Thoracic aorta (tissue), 2 donors: ENCODE data around the gene KMT2E. TPM values are rescaled to one million over a fixed set of nuclear protein-coding genes. Genes with fewer than 3 reads are reported as not detected.

ENCODE experiments used
- ATAC-seq: fragments of 150-250 bp; one replicate; pipeline ENCODE4 v1.8.0; 2017; ENCODE audit warnings: low read depth; ENCODE audit not compliant: insufficient number of reproducible peaks, low FRiP score
- DNase-seq: peaks from one replicate; pipeline ENCODE4 v3.0.0-alpha.2; 2020; ENCODE audit warnings: low spot score
- H3K27ac ChIP-seq, 2 donors: fragments of 200-600 bp; sonication (generic); 1 replicate in 1 of 2; 2 replicates in 1 of 2; pipeline ENCODE4 v1.5.1; 2016; ENCODE audit warnings: mild to moderate bottlenecking in 2 of 2, moderate library complexity in 2 of 2
- H3K27me3 ChIP-seq: fragments of 200-600 bp; sonication (generic); replicated peaks from 2 replicates; pipeline ENCODE4 v1.6.0; 2016; ENCODE audit warnings: mild to moderate bottlenecking; ENCODE audit not compliant: insufficient read depth
- H3K36me3 ChIP-seq: fragments of 200-600 bp; sonication (generic); one replicate; pipeline ENCODE4 v1.5.1; 2016
- H3K4me1 ChIP-seq, 2 donors: fragments of 200-600 bp; sonication (generic); 1 replicate in 1 of 2; 2 replicates in 1 of 2; pipeline versions ENCODE4 v1.5.1 to v1.6.0; 2016; ENCODE audit warnings: low read depth in 2 of 2, mild to moderate bottlenecking in 1 of 2; ENCODE audit not compliant: control insufficient read depth in 1 of 2
- H3K4me3 ChIP-seq: fragments of 200-600 bp; sonication (generic); 2 replicates; pipeline ENCODE4 v1.5.1; 2016; ENCODE audit warnings: mild to moderate bottlenecking
- H3K9me3 ChIP-seq: fragments of 200-600 bp; sonication (generic); 2 replicates; pipeline ENCODE4 v1.5.1; 2016
- CTCF ChIP-seq: fragments of 200-600 bp; sonication (generic); IDR thresholded peaks from one replicate; pipeline ENCODE4 v1.5.1; 2019; ENCODE audit warnings: antibody characterized with exemption
- total RNA-seq, 2 donors: library from RNA; depleted of rRNA; stranded (reverse); fragments of >200 nt; gene quantifications; one replicate each; pipeline versions ENCODE4 v1.1.0 to v1.2.3, GENCODE V29; 2016

KMT2E gene
- total RNA-seq, 2 donors from 2014 or later, result 139 to 140 TPM

- Histone ChIP-seq H3K36me3 (no peaks in the 10 kb centered on the region), H3K9me3 (no peaks in the 10 kb centered on the region), H3K4me1 (peaks cover 37 to 83% of the 10 kb centered on the region in 2 donors), H3K27me3 (no peaks in the 10 kb centered on the region), H3K27ac (peak overlapping the region; percentile 6 to 41), H3K4me3 (no peak overlapping the region)
- ATAC-seq, result no peak
- no peak for DNase-seq
- TF ChIP-seq CTCF, result no peak
These were observed 46.4 kb upstream of the KMT2E start for GRCh38 chr7:104967595-104967994.

GRCh38 chr7:104968648-104969047 lies 45.4 kb upstream of the KMT2E start:
- Histone ChIP-seq H3K36me3 (no peaks in the 10 kb centered on the region), H3K27ac (peak overlapping the region; percentile 14 to 41), H3K9me3 (no peaks in the 10 kb centered on the region), H3K4me3 (no peak overlapping the region), H3K4me1 (peaks cover 38 to 82% of the 10 kb centered on the region in 2 donors), H3K27me3 (no peaks in the 10 kb centered on the region)
- no peak for TF ChIP-seq CTCF
- DNase-seq, result no peak
- ATAC-seq, result no peak

- DNase-seq (no peak), ATAC-seq (no peak)
- H3K36me3 ChIP-seq, result no peaks in the 10 kb centered on the region
- H3K4me3 ChIP-seq, result no peak overlapping the region
- H3K4me1 ChIP-seq, result peaks cover 39 to 82% of the 10 kb centered on the region in 2 donors
- peak overlapping the region in 1 of 2 donors; percentile 14 for H3K27ac ChIP-seq
- TF ChIP-seq CTCF, result no peak
- H3K27me3 ChIP-seq, result no peaks in the 10 kb centered on the region
- no peaks in the 10 kb centered on the region for H3K9me3 ChIP-seq
These were observed 44.8 kb upstream of the KMT2E start for GRCh38 chr7:104969183-104969582.

- no peak for DNase-seq
- Histone ChIP-seq H3K4me1 (peaks cover 38 to 78% of the 10 kb centered on the region in 2 donors), H3K27me3 (no peaks in the 10 kb centered on the region)
These were observed 42.5 kb upstream of the KMT2E start for GRCh38 chr7:104971290-104972071.

More at GRCh38 chr7:104971290-104972071, 42.5 kb upstream of the KMT2E start:
- Histone ChIP-seq H3K27ac (peak overlapping the region; percentile 70 to 83), H3K4me3 (no peak overlapping the region), H3K9me3 (no peaks in the 10 kb centered on the region), H3K36me3 (no peaks in the 10 kb centered on the region)
- peak; percentile 14 for TF ChIP-seq CTCF
- peak; percentile 41 for ATAC-seq
